ENCODE measurements around the gene GLIPR1L2. TPM values are rescaled to one million over a fixed set of nuclear protein-coding genes. Genes with fewer than 3 reads are reported as not detected.
"Not testable (repeated sequence)": the region's sequence is repeated elsewhere in the genome, so short reads cannot be mapped to it uniquely, and the experiment has no call there.

GLIPR1L2 gene
- total RNA-seq, 1 donor from 2014 or later, result 0.40 TPM

GRCh38 chr12:75432924-75433323, 42.0 kb downstream of the GLIPR1L2 start:
- H3K36me3 Mint-ChIP-seq (ENCODE audit: low read depth), result peaks cover 4% of the 10 kb centered on the region
- DNase-seq (ENCODE audit: low read depth, low spot score), result no peak
- no peak for TF ChIP-seq CTCF (conservative IDR thresholded peaks at IDR 0.05)
- no peak overlapping the region for H3K4me3 Mint-ChIP-seq
- no peaks in the 10 kb centered on the region for H3K27me3 Mint-ChIP-seq (ENCODE audit: low read depth)
- peaks cover 22% of the 10 kb centered on the region for H3K9me3 Mint-ChIP-seq
- no peaks in the 10 kb centered on the region for H3K4me1 Mint-ChIP-seq
- no peak overlapping the region for H3K27ac Mint-ChIP-seq (ENCODE audit: unreplicated experiment)

- no peak overlapping the region for H3K27ac Mint-ChIP-seq (ENCODE audit: unreplicated experiment)
- no peaks in the 10 kb centered on the region for H3K36me3 Mint-ChIP-seq (ENCODE audit: low read depth)
- TF ChIP-seq CTCF (conservative IDR thresholded peaks at IDR 0.05), result no peak
- no peaks in the 10 kb centered on the region for H3K4me1 Mint-ChIP-seq
- no peak for DNase-seq (ENCODE audit: low read depth, low spot score)
- no peak overlapping the region for H3K4me3 Mint-ChIP-seq
- H3K27me3 Mint-ChIP-seq (ENCODE audit: low read depth), result no peaks in the 10 kb centered on the region
- H3K9me3 Mint-ChIP-seq, result peaks cover 19% of the 10 kb centered on the region
These were observed 46.7 kb downstream of the GLIPR1L2 start for GRCh38 chr12:75437564-75437963.

GRCh38 chr12:75438059-75438754, 47.3 kb downstream of the GLIPR1L2 start:
- peaks cover 19% of the 10 kb centered on the region for H3K9me3 Mint-ChIP-seq
- no peak for TF ChIP-seq CTCF (conservative IDR thresholded peaks at IDR 0.05)
- no peak overlapping the region for H3K27ac Mint-ChIP-seq (ENCODE audit: unreplicated experiment)
- no peaks in the 10 kb centered on the region for H3K36me3 Mint-ChIP-seq (ENCODE audit: low read depth)
- no peak for DNase-seq (ENCODE audit: low read depth, low spot score)
- H3K4me3 Mint-ChIP-seq, result no peak overlapping the region
- no peaks in the 10 kb centered on the region for H3K4me1 Mint-ChIP-seq
- H3K27me3 Mint-ChIP-seq (ENCODE audit: low read depth), result no peaks in the 10 kb centered on the region

GRCh38 chr12:75439048-75439447, 48.2 kb downstream of the GLIPR1L2 start:
- no peak overlapping the region for H3K4me3 Mint-ChIP-seq
- DNase-seq (ENCODE audit: low read depth, low spot score), result no peak
- H3K36me3 Mint-ChIP-seq (ENCODE audit: low read depth), result no peaks in the 10 kb centered on the region
- no peaks in the 10 kb centered on the region for H3K4me1 Mint-ChIP-seq
- H3K27me3 Mint-ChIP-seq (ENCODE audit: low read depth), result no peaks in the 10 kb centered on the region
- no peak overlapping the region for H3K27ac Mint-ChIP-seq (ENCODE audit: unreplicated experiment)
- H3K9me3 Mint-ChIP-seq, result peaks cover 17% of the 10 kb centered on the region
- TF ChIP-seq CTCF (conservative IDR thresholded peaks at IDR 0.05), result no peak

- peaks cover 14% of the 10 kb centered on the region for H3K9me3 Mint-ChIP-seq
- no peaks in the 10 kb centered on the region for H3K36me3 Mint-ChIP-seq (ENCODE audit: low read depth)
- DNase-seq (ENCODE audit: low read depth, low spot score), result no peak
- no peak for TF ChIP-seq CTCF (conservative IDR thresholded peaks at IDR 0.05)
- no peaks in the 10 kb centered on the region for H3K27me3 Mint-ChIP-seq (ENCODE audit: low read depth)
- H3K27ac Mint-ChIP-seq (ENCODE audit: unreplicated experiment), result no peak overlapping the region
- H3K4me3 Mint-ChIP-seq, result no peak overlapping the region
- no peaks in the 10 kb centered on the region for H3K4me1 Mint-ChIP-seq
These were observed 49.0 kb downstream of the GLIPR1L2 start for GRCh38 chr12:75439930-75440329.

- H3K4me3 Mint-ChIP-seq; H3K4me1 Mint-ChIP-seq; DNase-seq (ENCODE audit: low read depth, low spot score); H3K36me3 Mint-ChIP-seq (ENCODE audit: low read depth); H3K27me3 Mint-ChIP-seq (ENCODE audit: low read depth); H3K9me3 Mint-ChIP-seq; H3K27ac Mint-ChIP-seq (ENCODE audit: unreplicated experiment): not testable (repeated sequence)
These were observed 51.0 kb downstream of the GLIPR1L2 start for GRCh38 chr12:75441687-75442449.

GRCh38 chr12:75442454-75442853, 51.6 kb downstream of the GLIPR1L2 start:
- not testable (repeated sequence) for H3K36me3 Mint-ChIP-seq (ENCODE audit: low read depth); H3K4me3 Mint-ChIP-seq; DNase-seq (ENCODE audit: low read depth, low spot score); H3K27me3 Mint-ChIP-seq (ENCODE audit: low read depth); H3K4me1 Mint-ChIP-seq; H3K9me3 Mint-ChIP-seq; H3K27ac Mint-ChIP-seq (ENCODE audit: unreplicated experiment)
